Psoas muscle (tissue), 8 donors: Measurements from ENCODE around the gene GNG11. TPM values are rescaled to one million over a fixed set of nuclear protein-coding genes. Genes with fewer than 3 reads are reported as not detected.
A peak's percentile ranks its signal among the peaks of the same experiment; 100 is the strongest.

ENCODE experiments used
- ATAC-seq, 4 donors: fragments of 200-7000 bp; cut with Tn5 transposase; one replicate each; pipeline ENCODE4 v1.9.1; 2020; ENCODE audit warnings: moderate library complexity in 3 of 4, mild to moderate bottlenecking in 2 of 4
- DNase-seq, 2 donors: peaks; one replicate each; pipeline ENCODE4 v3.0.0-alpha.2; 2020
- H3K27ac ChIP-seq: fragments of 200-600 bp; one replicate; pipeline ENCODE4 v1.8.0; 2022
- H3K27me3 ChIP-seq, 3 donors: fragments of 200-600 bp in 1 of 3; one replicate each; pipeline versions ENCODE4 v1.6.1 to v1.8.0; 2013 to 2022; ENCODE audit warnings: low read length in 2 of 3, mild to moderate bottlenecking in 2 of 3, moderate library complexity in 1 of 3; ENCODE audit not compliant: insufficient read depth in 3 of 3
- H3K36me3 ChIP-seq, 2 donors: fragments of 200-600 bp in 1 of 2; one replicate each; pipeline versions ENCODE4 v1.6.1 to v1.8.0; 2013 to 2022; ENCODE audit warnings: low read depth in 1 of 2, mild to moderate bottlenecking in 1 of 2, moderate library complexity in 1 of 2; ENCODE audit not compliant: insufficient read depth in 1 of 2
- H3K4me1 ChIP-seq: fragments of 200-600 bp; one replicate; pipeline ENCODE4 v1.8.0; 2022
- H3K4me3 ChIP-seq: fragments of 200-600 bp; one replicate; pipeline ENCODE4 v1.8.0; 2022; ENCODE audit warnings: mild to moderate bottlenecking
- H3K9me3 ChIP-seq: fragments of 200-600 bp; one replicate; pipeline ENCODE4 v1.8.0; 2022
- WGBS, 3 donors: extraction: QIAGEN DNeasy Blood & Tissue Kit; methylation state at CpG; one replicate each; pipeline versions ENCODE4 v1.1.6 to v1.1.7; 2013; 5-methylcytosine and 5-hydroxymethylcytosine counted together
- intact Hi-C, 2 donors: fragments of 100-400 bp; cut with DNase I; formaldehyde crosslinking; loops; one replicate each; pipeline versions ENCODE4 v1.11.0 to v1.14.2; 2022
- long read RNA-seq, 2 donors: library from polyadenylated mRNA; unstranded; transcript quantifications; one replicate each; pipeline ENCODE4 v2.0.0, GENCODE V29; 2021
- polyA plus RNA-seq, 3 donors: library from polyadenylated mRNA; stranded (reverse); fragments of 200-250 nt; gene quantifications; one replicate each; pipeline ENCODE4 v1.2.3, GENCODE V29; 2013
- total RNA-seq, 4 donors: library from RNA; stranded (reverse); fragmentation: NEBNext Ultra II Directional in 2 of 4; extraction: Animal tissue kit (Norgen Biotek cat#: 25700) in 2 of 4; gene quantifications; one replicate each; pipeline versions ENCODE4 v1.2.1 to v1.2.4, GENCODE V29; 2021 to 2023
- TF ChIP-seq, protein P1 (sequence below): fragments of 200-600 bp; IDR thresholded peaks from one replicate; pipeline ENCODE4 v1.8.0; 2022; ENCODE audit warnings: antibody characterized with exemption
- donor health status: healthy with polysubstance abuse.
- donor health status: DM: no; HTN: no; CAD: no; lungs with moderate emphysema.
- donor health status: Bipolar disorder and iron deficiency.
- donor health status: healthy.
- donor health status: DM: yes; HTN: yes; CAD: no.
- donor health status: DM: no; HTN: no; CAD: no.
- donor health status: DM: no; HTN: no; CAD: no.
- donor health status: DM: yes; HTN: yes; CAD: no.

Gene GNG11
- total RNA-seq, result 10 to 100 TPM in 1 of 4 donors, 1 to 10 TPM in 3; 6.3 to 11.0 (median 9.0) TPM
- 10 to 100 TPM in 2 of 3 donors, 1 to 10 TPM in 1; 9.1 to 15.8 (median 15.2) TPM for polyA plus RNA-seq
- long read RNA-seq, donor 1, transcript GNG11-201 (2 exons, 3,055 nt), result major isoform, 28 of 29 reads
- long read RNA-seq, donor 1, partial matches to known transcripts, result 1 of 29 reads
- long read RNA-seq, donor 1, other reads (novel, unspliced or antisense), result 0 of 29 reads
- long read RNA-seq, donor 2, transcript GNG11-201 (2 exons, 3,055 nt), result major isoform, 18 of 18 reads
- long read RNA-seq, donor 2, partial matches to known transcripts, result 0 of 18 reads
- long read RNA-seq, donor 2, other reads (novel, unspliced or antisense), result 0 of 18 reads

DNA sequence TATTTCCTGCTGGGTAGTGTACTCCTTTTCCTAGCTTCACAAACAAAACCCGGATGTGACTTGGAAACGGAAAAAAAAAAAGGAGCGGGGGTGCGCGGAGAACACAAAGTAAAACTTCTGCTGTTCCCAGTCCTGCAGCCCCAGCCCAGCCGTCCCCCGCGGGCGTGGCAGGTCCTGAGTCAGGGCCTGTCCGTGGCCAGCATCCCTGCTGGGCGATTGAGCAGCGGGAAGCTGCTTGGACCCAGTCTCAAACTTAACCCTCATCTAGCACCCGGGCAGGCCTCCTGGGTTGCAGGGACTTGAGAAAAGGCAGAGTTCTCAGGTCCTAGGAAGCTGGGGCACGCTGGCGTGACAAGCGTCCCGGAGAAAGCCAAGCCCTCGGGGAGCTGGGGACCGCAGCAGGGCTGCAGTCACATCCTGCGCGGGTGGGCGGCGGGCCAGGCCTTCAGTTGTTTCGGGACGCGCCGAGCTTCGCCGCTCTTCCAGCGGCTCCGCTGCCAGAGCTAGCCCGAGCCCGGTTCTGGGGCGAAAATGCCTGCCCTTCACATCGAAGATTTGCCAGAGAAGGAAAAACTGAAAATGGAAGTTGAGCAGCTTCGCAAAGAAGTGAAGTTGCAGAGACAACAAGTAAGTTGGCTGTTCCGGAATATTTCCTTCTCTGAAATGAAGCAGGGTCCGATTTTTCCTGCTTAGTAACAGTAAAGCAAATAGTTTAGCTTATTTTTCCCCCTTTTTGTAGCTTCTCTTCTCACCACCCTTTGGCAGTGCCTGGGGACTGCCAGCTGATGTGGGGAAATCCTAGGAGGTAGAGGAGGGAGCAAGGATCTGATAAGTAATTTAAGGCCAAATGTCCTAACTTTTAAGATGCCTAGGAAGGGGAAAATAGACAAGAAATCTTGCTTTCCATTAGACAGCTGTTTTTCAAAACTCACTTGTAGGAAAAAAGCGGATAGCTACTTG, at the start of gene GNG11:
Gene GNG11, plus strand, starts transcription at position 129 of the 960 bp plus-strand sequence. Its CDS starts 403 bp downstream, at position 532.
- no peaks in the 10 kb centered on the region for H3K9me3 ChIP-seq
- peaks cover 0 to 11% (median 0%) of the 10 kb centered on the region in 3 donors for H3K27me3 ChIP-seq
- intact Hi-C loops, result no loop called here
- 1% methylated on average over 39 of the region's 39 CpGs for WGBS, 3 donors
- peaks cover 0 to 9% of the 10 kb centered on the region in 2 donors for H3K36me3 ChIP-seq
- peak; percentile 65 to 88 (median 80) for ATAC-seq
- H3K4me1 ChIP-seq, result no peaks in the 10 kb centered on the region
- DNase-seq, result peak; percentile 84 to 90
- H3K27ac ChIP-seq, result peak within 1 kb of the TSS; percentile 69
- H3K4me3 ChIP-seq, result peak within 1 kb of the TSS; percentile 63
- TF ChIP-seq, protein P1, sequence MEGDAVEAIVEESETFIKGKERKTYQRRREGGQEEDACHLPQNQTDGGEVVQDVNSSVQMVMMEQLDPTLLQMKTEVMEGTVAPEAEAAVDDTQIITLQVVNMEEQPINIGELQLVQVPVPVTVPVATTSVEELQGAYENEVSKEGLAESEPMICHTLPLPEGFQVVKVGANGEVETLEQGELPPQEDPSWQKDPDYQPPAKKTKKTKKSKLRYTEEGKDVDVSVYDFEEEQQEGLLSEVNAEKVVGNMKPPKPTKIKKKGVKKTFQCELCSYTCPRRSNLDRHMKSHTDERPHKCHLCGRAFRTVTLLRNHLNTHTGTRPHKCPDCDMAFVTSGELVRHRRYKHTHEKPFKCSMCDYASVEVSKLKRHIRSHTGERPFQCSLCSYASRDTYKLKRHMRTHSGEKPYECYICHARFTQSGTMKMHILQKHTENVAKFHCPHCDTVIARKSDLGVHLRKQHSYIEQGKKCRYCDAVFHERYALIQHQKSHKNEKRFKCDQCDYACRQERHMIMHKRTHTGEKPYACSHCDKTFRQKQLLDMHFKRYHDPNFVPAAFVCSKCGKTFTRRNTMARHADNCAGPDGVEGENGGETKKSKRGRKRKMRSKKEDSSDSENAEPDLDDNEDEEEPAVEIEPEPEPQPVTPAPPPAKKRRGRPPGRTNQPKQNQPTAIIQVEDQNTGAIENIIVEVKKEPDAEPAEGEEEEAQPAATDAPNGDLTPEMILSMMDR, result no peak

- 68 to 84% (median 71%) methylated on average over 1 of the region's 1 CpG for WGBS, 3 donors
- ATAC-seq (no peak), DNase-seq (no peak)
- no peaks in the 10 kb centered on the region for H3K36me3 ChIP-seq
- intact Hi-C loops, result no loop called here
- TF ChIP-seq, protein P1, result no peak
- no peaks in the 10 kb centered on the region for H3K4me1 ChIP-seq
- no peak overlapping the region for H3K27ac ChIP-seq
- H3K27me3 ChIP-seq, result no peaks in the 10 kb centered on the region
- H3K4me3 ChIP-seq, result no peak overlapping the region
- H3K9me3 ChIP-seq, result no peaks in the 10 kb centered on the region
Measured at GRCh38 chr7:93873998-93874574, 47.4 kb upstream of the GNG11 start.

GRCh38 chr7:93877742-93878141, 43.8 kb upstream of the GNG11 start:
- WGBS, 3 donors, result 62 to 65% (median 64%) methylated on average over 3 of the region's 3 CpGs
- H3K9me3 ChIP-seq, result no peaks in the 10 kb centered on the region
- no peaks in the 10 kb centered on the region for H3K36me3 ChIP-seq
- no peaks in the 10 kb centered on the region for H3K27me3 ChIP-seq
- intact Hi-C loops, result no loop called here
- ATAC-seq (no peak), DNase-seq (no peak)
- TF ChIP-seq, protein P1, result no peak
- H3K4me1 ChIP-seq, result no peaks in the 10 kb centered on the region
- H3K27ac ChIP-seq, result no peak overlapping the region
- H3K4me3 ChIP-seq, result no peak overlapping the region

DNA sequence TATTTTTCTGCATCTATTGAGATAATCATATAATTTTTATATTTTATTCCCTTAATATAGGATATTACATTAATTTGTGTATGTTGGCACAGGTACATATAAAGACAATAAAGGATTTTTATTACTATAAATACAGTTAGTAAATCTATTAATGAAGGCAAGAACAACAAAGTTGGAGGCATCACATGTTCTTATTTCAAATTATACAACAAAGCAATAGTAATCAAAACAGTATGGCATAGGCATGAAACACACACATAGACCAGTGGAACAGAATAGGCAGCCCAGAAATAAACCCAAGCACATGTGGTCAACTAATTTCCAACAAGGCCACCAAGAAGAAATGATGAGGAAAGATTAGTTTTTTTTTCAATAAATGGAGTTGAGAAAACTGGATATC, 42.2 kb upstream of the GNG11 start:
- Histone ChIP-seq H3K27me3 (no peaks in the 10 kb centered on the region), H3K9me3 (no peaks in the 10 kb centered on the region), H3K4me3 (no peak overlapping the region), H3K27ac (no peak overlapping the region), H3K36me3 (no peaks in the 10 kb centered on the region), H3K4me1 (no peaks in the 10 kb centered on the region)
- TF ChIP-seq, protein P1, result no peak
- ATAC-seq (no peak), DNase-seq (no peak)
- intact Hi-C loops, result no loop called here
